Heart left ventricle (tissue), 16 donors: ENCODE data around the gene COA1. TPM values are rescaled to one million over a fixed set of nuclear protein-coding genes. Genes with fewer than 3 reads are reported as not detected.

Experiments used
- ATAC-seq, 4 donors: fragments of 200-7000 bp; cut with Tn5 transposase; one replicate each; pipeline ENCODE4 v1.9.1; 2020 to 2022; ENCODE audit warnings: moderate library complexity in 4 of 4, mild to moderate bottlenecking in 3 of 4, moderate number of reproducible peaks in 1 of 4
- DNase-seq, 5 donors: peaks; one replicate each; pipeline ENCODE4 v3.0.0-alpha.2; 2020
- H3K27ac ChIP-seq, 12 donors: fragments of 200-600 bp; sonication (generic) in 4 of 12; one replicate each; pipeline versions ENCODE4 v1.5.0 to v1.8.0; 2016 to 2022; ENCODE audit warnings: mild to moderate bottlenecking in 2 of 12
- H3K27me3 ChIP-seq, 9 donors: fragments of 200-600 bp; sonication (generic) in 2 of 9; one replicate each; pipeline versions ENCODE4 v1.5.1 to v1.8.0; 2016 to 2022; ENCODE audit warnings: mild to moderate bottlenecking in 3 of 9
- H3K36me3 ChIP-seq, 9 donors: fragments of 200-600 bp; sonication (generic) in 2 of 9; one replicate each; pipeline versions ENCODE4 v1.5.0 to v1.8.0; 2018 to 2022; ENCODE audit warnings: mild to moderate bottlenecking in 2 of 9
- H3K4me1 ChIP-seq, 12 donors: fragments of 200-600 bp; sonication (generic) in 4 of 12; one replicate each; pipeline versions ENCODE4 v1.5.0 to v1.8.0; 2016 to 2022; ENCODE audit warnings: mild to moderate bottlenecking in 3 of 12
- H3K4me3 ChIP-seq, 12 donors: fragments of 200-600 bp; sonication (generic) in 4 of 12; one replicate each; pipeline versions ENCODE4 v1.5.0 to v1.8.0; 2017 to 2022; ENCODE audit warnings: mild to moderate bottlenecking in 9 of 12, moderate library complexity in 4 of 12
- H3K9me3 ChIP-seq, 12 donors: fragments of 200-600 bp; sonication (generic) in 4 of 12; one replicate each; pipeline versions ENCODE4 v1.5.0 to v1.8.0; 2016 to 2022; ENCODE audit warnings: mild to moderate bottlenecking in 1 of 12
- CTCF ChIP-seq, 12 donors: fragments of 200-600 bp; sonication (generic) in 4 of 12; IDR thresholded peaks; one replicate each; pipeline versions ENCODE4 v1.5.0 to v1.8.0; 2018 to 2022; ENCODE audit warnings: antibody characterized with exemption in 12 of 12, mild to moderate bottlenecking in 5 of 12
- POLR2A ChIP-seq, 2 donors: fragments of 450-650 bp; IDR thresholded peaks; one replicate each; pipeline ENCODE4 v1.6.1; 2017; ENCODE audit warnings: antibody characterized with exemption in 2 of 2, mild to moderate bottlenecking in 2 of 2, moderate library complexity in 2 of 2
- WGBS, 4 donors: extraction: QIAGEN DNeasy Blood & Tissue Kit in 2 of 4; methylation state at CpG; one replicate each; pipeline versions ENCODE4 v1.1.5 to v1.1.7; 2013 to 2018; 5-methylcytosine and 5-hydroxymethylcytosine counted together
- intact Hi-C, 10 donors: fragments of 100-400 bp; cut with DNase I; formaldehyde crosslinking; loops; one replicate each; pipeline versions ENCODE4 v1.11.1 to v1.14.2; 2022
- polyA plus RNA-seq, 2 donors: library from polyadenylated mRNA; stranded (reverse); fragments of 200-250 nt; gene quantifications; one replicate each; pipeline ENCODE4 v1.2.3, GENCODE V29; 2013
- total RNA-seq, 9 donors: library from RNA; depleted of rRNA in 2 of 9; stranded (reverse); fragments of >200 nt in 2 of 9; fragmentation: NEBNext Ultra II Directional in 3 of 9; extraction: Animal tissue kit (Norgen Biotek cat#: 25700) in 3 of 9; gene quantifications; one replicate each; pipeline versions ENCODE4 v1.1.0 to v1.2.4, GENCODE V29; 2016 to 2023
- donor health status: ischemic (EF 13 %, LVEDD 7.1; RV severe dilation, severe dysfunction).
- donor health status: healthy with polysubstance abuse.
- donor health status: DM: no; HTN: yes; CAD: no.
- donor health status: DM: no; HTN: no; CAD: no.
- donor health status: ischemic (EF 25% LVEDD 6.9; RV normal size, moderate dysfunction).
- donor health status: ischemic (EF 25% LVEDD 5.7; RV mildly dilated, moderate dysfunction).
- donor health status: healthy.
- donor health status: DM: yes; HTN: yes; CAD: no.
- donor health status: ischemic (EF 35%, LVEDD 5.7; RV mildly dilated, moderate dysfunction).
- donor health status: nonischemic (EF 11% LVEDD 7.7; RV severe dilation, severe dysfunction).
- donor health status: DM: yes; HTN: yes; CAD: no.
- donor health status: PGD.
- donor health status: ischemic (EF 29% LVEDD 5.4; RV normal size, mild dysfunction).
- donor health status: nonischemic (EF 23%, LVEDD 6.1; RV moderate dilation, normal function).

COA1 gene
- total and polyA plus RNA-seq, 11 donors: 57.5 to 81.2 (median 68.6) TPM

- 66 to 74% (median 69%) methylated on average over 4 of the region's 4 CpGs for WGBS, 4 donors
- Histone ChIP-seq H3K9me3 (no peaks in the 10 kb centered on the region), H3K27me3 (no peaks in the 10 kb centered on the region), H3K4me3 (no peak overlapping the region), H3K4me1 (peaks cover 0 to 40% (median 2%) of the 10 kb centered on the region in 12 donors), H3K36me3 (peaks cover 0 to 68% (median 16%) of the 10 kb centered on the region in 9 donors), H3K27ac (peak overlapping the region in 1 of 12 donors; percentile 19)
- peak in 1 of 4 donors; percentile 29 for ATAC-seq
- TF ChIP-seq POLR2A (IDR thresholded peaks at IDR 0.05) (no peak), CTCF (IDR thresholded peaks at IDR 0.05) (no peak)
- no peak for DNase-seq
- intact Hi-C loops: no loop called here
Measured at GRCh38 chr7:43618073-43618472, 111.2 kb downstream of the COA1 start.

GRCh38 chr7:43616977-43617376 lies 112.3 kb downstream of the COA1 start:
- intact Hi-C loops: no loop called here
- no peak for DNase-seq
- Histone ChIP-seq H3K4me1 (peaks cover 0 to 41% (median 10%) of the 10 kb centered on the region in 12 donors), H3K27me3 (no peaks in the 10 kb centered on the region), H3K27ac (no peak overlapping the region), H3K9me3 (no peaks in the 10 kb centered on the region), H3K4me3 (no peak overlapping the region), H3K36me3 (peaks cover 0 to 71% (median 12%) of the 10 kb centered on the region in 9 donors)
- TF ChIP-seq POLR2A (IDR thresholded peaks at IDR 0.05) (no peak), CTCF (IDR thresholded peaks at IDR 0.05) (no peak)
- 94 to 99% (median 96%) methylated on average over 4 of the region's 4 CpGs for WGBS, 4 donors
- ATAC-seq: no peak

DNA sequence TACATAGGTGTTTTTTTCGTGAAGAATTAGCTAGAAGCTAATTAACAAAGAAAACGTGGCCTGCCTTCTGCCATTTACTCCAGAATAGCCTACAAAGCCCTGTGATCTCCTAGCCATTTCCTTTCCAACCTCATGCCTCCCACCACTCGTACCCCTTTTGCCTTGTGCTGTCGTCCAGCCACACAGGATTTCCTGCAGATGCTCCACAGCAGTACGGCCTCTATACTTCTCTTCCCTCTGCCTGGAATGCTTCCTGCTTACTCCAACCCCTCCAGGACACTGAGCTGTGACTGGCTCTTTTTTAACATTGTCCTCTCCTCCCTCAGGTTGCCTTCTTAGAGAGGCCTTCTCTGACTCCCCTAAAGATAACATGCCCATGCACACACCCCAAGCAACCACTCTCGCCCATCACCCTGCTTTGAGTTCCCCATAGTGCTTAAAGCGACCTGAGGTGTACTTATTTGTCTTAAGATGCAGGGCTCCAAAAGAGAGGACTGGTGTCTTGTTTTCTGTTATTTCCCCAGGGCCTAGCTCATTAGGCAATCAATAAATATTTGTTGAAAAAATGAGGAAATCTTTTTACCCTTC lies 113.7 kb downstream of the COA1 start:
- DNase-seq (no peak), ATAC-seq (no peak)
- Histone ChIP-seq H3K4me1 (peaks cover 0 to 37% (median 16%) of the 10 kb centered on the region in 12 donors), H3K4me3 (no peak overlapping the region), H3K9me3 (no peaks in the 10 kb centered on the region), H3K27me3 (no peaks in the 10 kb centered on the region), H3K27ac (peak overlapping the region in 1 of 12 donors; percentile 30), H3K36me3 (peaks cover 0 to 70% (median 12%) of the 10 kb centered on the region in 9 donors)
- WGBS, 4 donors: 61 to 79% (median 74%) methylated on average over 7 of the region's 7 CpGs
- TF ChIP-seq POLR2A (IDR thresholded peaks at IDR 0.05): no peak
- no peak for TF ChIP-seq CTCF (IDR thresholded peaks at IDR 0.05)
- intact Hi-C loops: no loop called here

DNA sequence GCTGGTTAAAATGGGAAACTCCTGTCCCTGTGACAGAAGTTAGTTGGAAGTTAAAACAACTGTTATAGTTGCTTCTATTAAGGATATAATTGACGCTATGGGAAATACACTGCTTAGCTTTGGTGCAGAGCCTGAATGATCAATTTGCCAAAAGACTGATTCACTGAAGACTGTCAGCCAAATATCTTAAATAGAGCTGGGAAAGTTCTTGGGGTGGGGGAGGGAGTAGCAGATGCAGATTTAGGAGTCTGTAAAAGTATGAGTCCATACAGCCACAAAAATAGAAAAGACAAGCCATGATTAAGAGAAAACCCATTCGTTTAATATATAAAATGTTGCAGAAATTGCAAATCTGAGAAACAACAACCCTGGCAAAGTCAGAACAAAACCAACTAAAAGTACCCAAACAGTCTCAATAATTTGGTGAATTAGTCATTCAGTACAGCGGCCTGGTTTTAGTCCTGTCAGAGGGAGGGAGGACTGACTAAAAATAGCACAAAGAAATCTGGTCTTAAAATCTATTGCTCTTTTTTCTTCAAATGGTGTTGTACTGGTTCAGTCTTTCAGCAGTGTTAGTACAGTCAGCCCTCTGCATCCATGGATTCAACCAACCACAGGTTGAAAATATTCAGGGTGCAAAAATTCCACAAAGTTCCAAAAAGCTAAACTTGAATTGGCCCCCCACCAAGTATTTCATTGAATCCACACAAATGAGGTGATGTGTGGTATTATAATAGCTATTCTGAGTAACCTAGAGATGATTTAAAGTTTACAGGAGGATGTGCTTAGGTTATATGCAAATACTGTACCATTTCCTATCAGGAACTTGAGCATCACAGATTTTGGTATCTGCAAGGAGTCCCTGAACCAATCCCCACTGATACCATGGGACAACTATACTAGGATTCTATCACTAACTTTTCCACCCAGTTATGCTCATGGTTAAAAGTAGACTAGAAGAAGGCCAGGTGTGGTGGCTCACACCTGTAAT lies 116.4 kb downstream of the COA1 start:
- 62 to 83% (median 68%) methylated on average over 3 of the region's 3 CpGs for WGBS, 4 donors
- Histone ChIP-seq H3K4me1 (peaks cover 0 to 37% (median 14%) of the 10 kb centered on the region in 12 donors), H3K27ac (peak overlapping the region in 4 of 12 donors; percentile 15 to 62 (median 33)), H3K9me3 (no peaks in the 10 kb centered on the region), H3K36me3 (peaks cover 0 to 73% (median 20%) of the 10 kb centered on the region in 9 donors), H3K27me3 (no peaks in the 10 kb centered on the region), H3K4me3 (no peak overlapping the region)
- no peak for TF ChIP-seq POLR2A (IDR thresholded peaks at IDR 0.05)
- no peak for TF ChIP-seq CTCF (IDR thresholded peaks at IDR 0.05)
- ATAC-seq (peak in 2 of 4 donors; percentile 42 to 57), DNase-seq (no peak)
- intact Hi-C loops: no loop called here
